Esophagus (tissue), 2 donors: ENCODE data around the gene UNC79. TPM values are rescaled to one million over a fixed set of nuclear protein-coding genes. Genes with fewer than 3 reads are reported as not detected.

Experiments
- H3K27ac ChIP-seq, 2 donors: one replicate each; pipeline ENCODE4 v1.5.1; 2013; ENCODE audit warnings: low read depth in 2 of 2, mild to moderate bottlenecking in 2 of 2, inconsistent platforms in 1 of 2, low read length in 1 of 2, moderate library complexity in 1 of 2
- H3K27me3 ChIP-seq, 2 donors: one replicate each; pipeline ENCODE4 v1.6.1; 2013; ENCODE audit warnings: low read length in 2 of 2, control low read depth in 1 of 2, mild to moderate bottlenecking in 1 of 2; ENCODE audit not compliant: insufficient read depth in 2 of 2, control insufficient read depth in 1 of 2
- H3K36me3 ChIP-seq, 2 donors: one replicate each; pipeline ENCODE4 v1.6.1; 2013; ENCODE audit warnings: low read length in 1 of 2; ENCODE audit not compliant: control insufficient read depth in 2 of 2, insufficient read depth in 2 of 2
- H3K4me1 ChIP-seq, 2 donors: one replicate each; pipeline ENCODE4 v1.6.1; 2013; ENCODE audit warnings: low read length in 1 of 2; ENCODE audit not compliant: control insufficient read depth in 2 of 2, insufficient read depth in 2 of 2
- H3K4me3 ChIP-seq, 2 donors: one replicate each; pipeline ENCODE4 v1.5.1; 2013; ENCODE audit warnings: low read length in 2 of 2, mild to moderate bottlenecking in 2 of 2, low read depth in 1 of 2, moderate library complexity in 1 of 2
- H3K9me3 ChIP-seq, 2 donors: one replicate each; pipeline ENCODE4 v1.6.1; 2013; ENCODE audit warnings: mild to moderate bottlenecking in 2 of 2, low read depth in 1 of 2, low read length in 1 of 2, moderate library complexity in 1 of 2; ENCODE audit not compliant: control insufficient read depth in 2 of 2, insufficient read depth in 1 of 2
- WGBS, 2 donors: extraction: QIAGEN DNeasy Blood & Tissue Kit; methylation state at CpG; one replicate each; pipeline ENCODE4 v1.1.7; 2013; 5-methylcytosine and 5-hydroxymethylcytosine counted together
- polyA plus RNA-seq, 2 donors: library from polyadenylated mRNA; stranded (reverse); fragments of 200-250 nt; gene quantifications; one replicate each; pipeline ENCODE4 v1.2.3, GENCODE V29; 2013
- donor health status: healthy with polysubstance abuse.
- donor health status: Bipolar disorder and iron deficiency.

UNC79 gene
- polyA plus RNA-seq, 2 donors: 0.01 to 0.02 TPM

GRCh38 chr14:93708311-93708734 is 277.6 kb downstream of the UNC79 start:
- Histone ChIP-seq H3K9me3 (no peaks in the 10 kb centered on the region), H3K27me3 (no peaks in the 10 kb centered on the region), H3K27ac (no peak overlapping the region), H3K4me1 (peaks cover 0 to 11% of the 10 kb centered on the region in 2 donors), H3K4me3 (no peak overlapping the region), H3K36me3 (no peaks in the 10 kb centered on the region)
- WGBS, 2 donors: 54 to 64% methylated on average over 6 of the region's 6 CpGs

GRCh38 chr14:93708800-93709199 is 278.1 kb downstream of the UNC79 start:
- Histone ChIP-seq H3K9me3 (no peaks in the 10 kb centered on the region), H3K4me1 (peaks cover 2 to 15% of the 10 kb centered on the region in 2 donors), H3K27me3 (no peaks in the 10 kb centered on the region), H3K36me3 (no peaks in the 10 kb centered on the region), H3K27ac (no peak overlapping the region), H3K4me3 (no peak overlapping the region)
- 80 to 89% methylated on average over 5 of the region's 5 CpGs for WGBS, 2 donors

GRCh38 chr14:93709249-93709648 is 278.5 kb downstream of the UNC79 start:
- 88 to 89% methylated on average over 4 of the region's 4 CpGs for WGBS, 2 donors
- Histone ChIP-seq H3K27ac (no peak overlapping the region), H3K36me3 (no peaks in the 10 kb centered on the region), H3K4me3 (no peak overlapping the region), H3K9me3 (no peaks in the 10 kb centered on the region), H3K27me3 (no peaks in the 10 kb centered on the region), H3K4me1 (peaks cover 4 to 15% of the 10 kb centered on the region in 2 donors)

- peaks cover 4 to 15% of the 10 kb centered on the region in 2 donors for H3K4me1 ChIP-seq
- no peaks in the 10 kb centered on the region for H3K36me3 ChIP-seq
- no peak overlapping the region for H3K4me3 ChIP-seq
- no peaks in the 10 kb centered on the region for H3K9me3 ChIP-seq
- 54 to 57% methylated on average over 9 of the region's 9 CpGs for WGBS, 2 donors
- no peaks in the 10 kb centered on the region for H3K27me3 ChIP-seq
- no peak overlapping the region for H3K27ac ChIP-seq
Measured at GRCh38 chr14:93712079-93712837, 281.5 kb downstream of the UNC79 start.

- Histone ChIP-seq H3K4me3 (no peak overlapping the region), H3K27me3 (no peaks in the 10 kb centered on the region), H3K36me3 (no peaks in the 10 kb centered on the region), H3K9me3 (no peaks in the 10 kb centered on the region), H3K4me1 (peaks cover 4 to 15% of the 10 kb centered on the region in 2 donors), H3K27ac (no peak overlapping the region)
- WGBS, 2 donors: 39 to 58% methylated on average over 18 of the region's 18 CpGs
Measured at GRCh38 chr14:93712838-93713724, 282.3 kb downstream of the UNC79 start.

- no peak overlapping the region for H3K27ac ChIP-seq
- peaks cover 4 to 15% of the 10 kb centered on the region in 2 donors for H3K4me1 ChIP-seq
- H3K36me3 ChIP-seq: no peaks in the 10 kb centered on the region
- H3K9me3 ChIP-seq: no peaks in the 10 kb centered on the region
- no peaks in the 10 kb centered on the region for H3K27me3 ChIP-seq
- 56 to 62% methylated on average over 13 of the region's 13 CpGs for WGBS, 2 donors
- no peak overlapping the region for H3K4me3 ChIP-seq
Measured at GRCh38 chr14:93713726-93714405, 283.1 kb downstream of the UNC79 start.

- peaks cover 4 to 15% of the 10 kb centered on the region in 2 donors for H3K4me1 ChIP-seq
- no peaks in the 10 kb centered on the region for H3K36me3 ChIP-seq
- 72 to 78% methylated on average over 7 of the region's 7 CpGs for WGBS, 2 donors
- H3K9me3 ChIP-seq: no peaks in the 10 kb centered on the region
- H3K4me3 ChIP-seq: no peak overlapping the region
- H3K27me3 ChIP-seq: no peaks in the 10 kb centered on the region
- H3K27ac ChIP-seq: no peak overlapping the region
Measured at GRCh38 chr14:93714605-93715004, 283.9 kb downstream of the UNC79 start.

- H3K27me3 ChIP-seq: no peaks in the 10 kb centered on the region
- H3K27ac ChIP-seq: no peak overlapping the region
- H3K36me3 ChIP-seq: peaks cover 0 to under 1% of the 10 kb centered on the region in 2 donors
- no peaks in the 10 kb centered on the region for H3K9me3 ChIP-seq
- no peak overlapping the region for H3K4me3 ChIP-seq
- peaks cover 4 to 15% of the 10 kb centered on the region in 2 donors for H3K4me1 ChIP-seq
- 65 to 75% methylated on average over 13 of the region's 13 CpGs for WGBS, 2 donors
Measured at GRCh38 chr14:93715279-93715927, 284.7 kb downstream of the UNC79 start.
